HCT116 (cell line): ENCODE data around the gene KLHL2.

Experiments used
- POLR2A ChIP-seq: IDR thresholded peaks from 2 replicates; pipeline ENCODE4 v1.7.0; 2011; ENCODE audit warnings: borderline replicate concordance; ENCODE audit not compliant: insufficient read depth, insufficient read length; ENCODE audit errors: extremely low read depth
- POLR2AphosphoS5 ChIP-seq: IDR thresholded peaks from 2 replicates; pipeline ENCODE4 v1.6.1; 2011; ENCODE audit warnings: mild to moderate bottlenecking, low read depth, low read length, moderate library complexity
- ZBTB33 ChIP-seq: IDR thresholded peaks from 2 replicates; pipeline ENCODE4 v1.6.1; 2011; ENCODE audit warnings: mild to moderate bottlenecking, low read length, moderate library complexity; ENCODE audit not compliant: insufficient replicate concordance; ENCODE audit errors: extremely low read depth
- ZNF274 ChIP-seq: fragments of 200-500 bp; sonication (Bioruptor generic); IDR thresholded peaks from 2 replicates; pipeline ENCODE4 v1.6.1; 2014; ENCODE audit warnings: mild to moderate bottlenecking, low read depth, low read length, inconsistent platforms
- TF ChIP-seq, protein P1 (sequence below), 3 experiments: fragments of 200-600 bp in 1 of 3; sonication (generic) in 1 of 3; IDR thresholded peaks in 2 of 3; conservative IDR thresholded peaks in 1 of 3; 2 replicates each; pipeline ENCODE4 v1.5.1; 2012 to 2017; ENCODE audit warnings: low read depth in 2 of 3, low read length in 2 of 3, antibody characterized with exemption in 1 of 3, borderline replicate concordance in 1 of 3, control low read depth in 1 of 3, mild to moderate bottlenecking in 1 of 3, mixed read lengths in 1 of 3, mixed run types in 1 of 3, moderate library complexity in 1 of 3; ENCODE audit not compliant: insufficient read depth in 1 of 3

- TF ChIP-seq, protein P1, sequence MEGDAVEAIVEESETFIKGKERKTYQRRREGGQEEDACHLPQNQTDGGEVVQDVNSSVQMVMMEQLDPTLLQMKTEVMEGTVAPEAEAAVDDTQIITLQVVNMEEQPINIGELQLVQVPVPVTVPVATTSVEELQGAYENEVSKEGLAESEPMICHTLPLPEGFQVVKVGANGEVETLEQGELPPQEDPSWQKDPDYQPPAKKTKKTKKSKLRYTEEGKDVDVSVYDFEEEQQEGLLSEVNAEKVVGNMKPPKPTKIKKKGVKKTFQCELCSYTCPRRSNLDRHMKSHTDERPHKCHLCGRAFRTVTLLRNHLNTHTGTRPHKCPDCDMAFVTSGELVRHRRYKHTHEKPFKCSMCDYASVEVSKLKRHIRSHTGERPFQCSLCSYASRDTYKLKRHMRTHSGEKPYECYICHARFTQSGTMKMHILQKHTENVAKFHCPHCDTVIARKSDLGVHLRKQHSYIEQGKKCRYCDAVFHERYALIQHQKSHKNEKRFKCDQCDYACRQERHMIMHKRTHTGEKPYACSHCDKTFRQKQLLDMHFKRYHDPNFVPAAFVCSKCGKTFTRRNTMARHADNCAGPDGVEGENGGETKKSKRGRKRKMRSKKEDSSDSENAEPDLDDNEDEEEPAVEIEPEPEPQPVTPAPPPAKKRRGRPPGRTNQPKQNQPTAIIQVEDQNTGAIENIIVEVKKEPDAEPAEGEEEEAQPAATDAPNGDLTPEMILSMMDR (IDR thresholded peaks at IDR 0.05 in 2 of 3, conservative IDR thresholded peaks at IDR 0.05 in 1 of 3; ENCODE audit: borderline replicate concordance in 1 of 3, insufficient read depth in 1 of 3, low read depth in 2 of 3, low read length in 2 of 3), result no peak
- TF ChIP-seq ZNF274, result no peak
- no peak for TF ChIP-seq ZBTB33
- TF ChIP-seq POLR2AphosphoS5, result no peak
- no peak for TF ChIP-seq POLR2A
Measured at GRCh38 chr4:165360041-165360695, 152.8 kb downstream of the KLHL2 start.
